ENCODE measurements around the gene ITM2C. TPM values are rescaled to one million over a fixed set of nuclear protein-coding genes. Genes with fewer than 3 reads are reported as not detected.

Gene ITM2C
- total and polyA plus RNA-seq, 2 of the 13 experiments (the other 11 are each of a cell fraction or from before 2014, with no cell fraction given) = 70.5 to 270 TPM

DNA sequence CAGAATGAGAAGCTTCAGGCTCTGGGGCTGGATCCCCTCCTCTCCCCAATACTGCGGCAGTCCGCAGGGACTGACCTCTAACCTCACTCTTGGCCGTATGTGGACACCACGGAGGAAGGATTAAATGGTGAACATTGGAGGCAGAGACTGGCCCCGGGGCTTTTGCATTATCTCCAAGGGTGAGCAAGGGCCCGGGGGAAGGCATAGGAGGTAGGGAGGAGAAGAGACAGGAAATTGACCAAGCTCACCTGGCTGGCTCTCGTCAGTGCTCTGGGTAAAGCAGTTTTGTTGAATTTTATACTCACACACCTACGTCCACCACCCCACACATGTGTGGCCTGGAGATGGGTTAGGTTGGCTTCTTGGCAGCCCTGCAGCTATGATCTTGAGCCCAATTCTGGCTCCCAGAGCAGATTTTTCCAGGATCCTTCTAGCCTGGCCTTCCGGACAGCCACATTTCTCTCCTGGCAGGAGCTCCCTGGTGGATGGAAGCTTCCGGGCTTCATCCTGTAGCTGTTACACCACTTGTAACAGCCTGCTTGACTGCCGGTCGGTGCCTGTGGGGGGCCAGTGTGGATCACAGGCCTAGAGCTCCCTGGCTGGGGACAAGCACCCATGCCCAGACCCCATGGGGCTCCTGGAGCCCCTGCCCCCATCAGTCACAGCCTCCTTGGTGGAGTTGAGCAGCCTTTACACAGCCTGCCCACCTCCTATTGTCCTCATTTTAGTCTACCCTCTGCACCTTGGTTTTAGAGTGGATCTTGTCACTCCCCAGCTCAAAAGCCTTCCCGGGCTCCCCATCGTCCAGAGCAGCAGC is 7.6 kb downstream of the ITM2C start (continued):
- TF ChIP-seq, protein P1, sequence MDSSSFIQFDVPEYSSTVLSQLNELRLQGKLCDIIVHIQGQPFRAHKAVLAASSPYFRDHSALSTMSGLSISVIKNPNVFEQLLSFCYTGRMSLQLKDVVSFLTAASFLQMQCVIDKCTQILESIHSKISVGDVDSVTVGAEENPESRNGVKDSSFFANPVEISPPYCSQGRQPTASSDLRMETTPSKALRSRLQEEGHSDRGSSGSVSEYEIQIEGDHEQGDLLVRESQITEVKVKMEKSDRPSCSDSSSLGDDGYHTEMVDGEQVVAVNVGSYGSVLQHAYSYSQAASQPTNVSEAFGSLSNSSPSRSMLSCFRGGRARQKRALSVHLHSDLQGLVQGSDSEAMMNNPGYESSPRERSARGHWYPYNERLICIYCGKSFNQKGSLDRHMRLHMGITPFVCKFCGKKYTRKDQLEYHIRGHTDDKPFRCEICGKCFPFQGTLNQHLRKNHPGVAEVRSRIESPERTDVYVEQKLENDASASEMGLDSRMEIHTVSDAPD (CRISPR knock-in tag; IDR thresholded peaks at IDR 0.05) = no peak
- no peak for TF ChIP-seq SRSF9 (IDR thresholded peaks at IDR 0.05; ENCODE audit: borderline replicate concordance, insufficient read depth, low read depth, low read length, poor library complexity, severe bottlenecking)
- TF ChIP-seq, protein P2, sequence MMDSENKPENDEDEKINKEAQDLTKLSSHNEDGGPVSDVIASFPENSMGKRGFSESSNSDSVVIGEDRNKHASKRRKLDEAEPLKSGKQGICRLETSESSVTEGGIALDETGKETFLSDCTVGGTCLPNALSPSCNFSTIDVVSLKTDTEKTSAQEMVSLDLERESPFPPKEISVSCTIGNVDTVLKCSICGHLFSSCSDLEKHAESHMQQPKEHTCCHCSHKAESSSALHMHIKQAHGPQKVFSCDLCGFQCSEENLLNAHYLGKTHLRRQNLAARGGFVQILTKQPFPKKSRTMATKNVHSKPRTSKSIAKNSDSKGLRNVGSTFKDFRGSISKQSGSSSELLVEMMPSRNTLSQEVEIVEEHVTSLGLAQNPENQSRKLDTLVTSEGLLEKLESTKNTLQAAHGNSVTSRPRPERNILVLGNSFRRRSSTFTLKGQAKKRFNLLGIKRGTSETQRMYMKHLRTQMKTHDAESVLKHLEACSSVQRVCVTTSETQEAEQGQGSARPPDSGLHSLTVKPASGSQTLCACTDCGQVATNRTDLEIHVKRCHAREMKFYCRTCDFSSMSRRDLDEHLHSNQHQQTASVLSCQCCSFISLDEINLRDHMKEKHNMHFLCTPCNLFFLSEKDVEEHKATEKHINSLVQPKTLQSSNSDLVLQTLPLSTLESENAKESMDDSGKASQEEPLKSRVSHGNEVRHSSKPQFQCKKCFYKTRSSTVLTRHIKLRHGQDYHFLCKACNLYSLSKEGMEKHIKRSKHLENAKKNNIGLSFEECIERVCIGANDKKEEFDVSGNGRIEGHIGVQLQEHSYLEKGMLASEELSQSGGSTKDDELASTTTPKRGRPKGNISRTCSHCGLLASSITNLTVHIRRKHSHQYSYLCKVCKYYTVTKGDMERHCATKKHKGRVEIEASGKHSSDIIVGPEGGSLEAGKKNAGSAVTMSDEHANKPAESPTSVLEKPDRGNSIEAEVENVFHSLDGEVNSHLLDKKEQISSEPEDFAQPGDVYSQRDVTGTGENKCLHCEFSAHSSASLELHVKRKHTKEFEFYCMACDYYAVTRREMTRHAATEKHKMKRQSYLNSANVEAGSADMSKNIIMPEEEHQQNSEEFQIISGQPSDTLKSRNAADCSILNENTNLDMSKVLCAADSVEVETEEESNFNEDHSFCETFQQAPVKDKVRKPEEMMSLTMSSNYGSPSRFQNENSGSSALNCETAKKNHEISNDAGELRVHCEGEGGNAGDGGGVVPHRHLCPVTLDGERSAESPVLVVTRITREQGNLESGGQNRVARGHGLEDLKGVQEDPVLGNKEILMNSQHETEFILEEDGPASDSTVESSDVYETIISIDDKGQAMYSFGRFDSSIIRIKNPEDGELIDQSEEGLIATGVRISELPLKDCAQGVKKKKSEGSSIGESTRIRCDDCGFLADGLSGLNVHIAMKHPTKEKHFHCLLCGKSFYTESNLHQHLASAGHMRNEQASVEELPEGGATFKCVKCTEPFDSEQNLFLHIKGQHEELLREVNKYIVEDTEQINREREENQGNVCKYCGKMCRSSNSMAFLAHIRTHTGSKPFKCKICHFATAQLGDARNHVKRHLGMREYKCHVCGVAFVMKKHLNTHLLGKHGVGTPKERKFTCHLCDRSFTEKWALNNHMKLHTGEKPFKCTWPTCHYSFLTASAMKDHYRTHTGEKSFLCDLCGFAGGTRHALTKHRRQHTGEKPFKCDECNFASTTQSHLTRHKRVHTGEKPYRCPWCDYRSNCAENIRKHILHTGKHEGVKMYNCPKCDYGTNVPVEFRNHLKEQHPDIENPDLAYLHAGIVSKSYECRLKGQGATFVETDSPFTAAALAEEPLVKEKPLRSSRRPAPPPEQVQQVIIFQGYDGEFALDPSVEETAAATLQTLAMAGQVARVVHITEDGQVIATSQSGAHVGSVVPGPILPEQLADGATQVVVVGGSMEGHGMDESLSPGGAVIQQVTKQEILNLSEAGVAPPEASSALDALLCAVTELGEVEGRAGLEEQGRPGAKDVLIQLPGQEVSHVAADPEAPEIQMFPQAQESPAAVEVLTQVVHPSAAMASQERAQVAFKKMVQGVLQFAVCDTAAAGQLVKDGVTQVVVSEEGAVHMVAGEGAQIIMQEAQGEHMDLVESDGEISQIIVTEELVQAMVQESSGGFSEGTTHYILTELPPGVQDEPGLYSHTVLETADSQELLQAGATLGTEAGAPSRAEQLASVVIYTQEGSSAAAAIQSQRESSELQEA (CRISPR knock-in tag; IDR thresholded peaks at IDR 0.05; ENCODE audit: not compliant biosample characterization) = no peak
- TF ChIP-seq STAT5B (CRISPR knock-in tag; IDR thresholded peaks at IDR 0.05) = no peak
- TF ChIP-seq ATF7 (IDR thresholded peaks at IDR 0.05) = no peak
- no peak for TF ChIP-seq ATF7 (CRISPR knock-in tag; IDR thresholded peaks at IDR 0.05)
- no peak for TF ChIP-seq ZNF329 (CRISPR knock-in tag; IDR thresholded peaks at IDR 0.05; ENCODE audit: low read depth)
- no peak for TF ChIP-seq RFX3 (CRISPR knock-in tag; IDR thresholded peaks at IDR 0.05)
